ENCODE measurements around the gene HOXA6. TPM values are rescaled to one million over a fixed set of nuclear protein-coding genes. Genes with fewer than 3 reads are reported as not detected.

The HOXA6 gene
- total RNA-seq, 4 donors from 2014 or later: 1.1 to 13.1 (median 6.4) TPM

GRCh38 chr7:27179503-27180430 is 32.2 kb upstream of the HOXA6 start:
- ATAC-seq (ENCODE audit: low FRiP score): no peak
- peak; percentile 33 for DNase-seq (ENCODE audit: low spot score)

GRCh38 chr7:27179030-27179429 is 31.5 kb upstream of the HOXA6 start:
- TF ChIP-seq CTCF (IDR thresholded peaks at IDR 0.05): no peak
- DNase-seq (ENCODE audit: low spot score) (peak; percentile 16), ATAC-seq (ENCODE audit: low FRiP score) (no peak)

More at GRCh38 chr7:27179503-27180430, 32.2 kb upstream of the HOXA6 start:
- TF ChIP-seq CTCF (IDR thresholded peaks at IDR 0.05): peak in 2 of 3 donors; percentile 13 to 50

- DNase-seq (ENCODE audit: low spot score): no peak
- TF ChIP-seq CTCF (IDR thresholded peaks at IDR 0.05): no peak
- no peak for ATAC-seq (ENCODE audit: low FRiP score)
Measured at GRCh38 chr7:27178366-27178765, 30.8 kb upstream of the HOXA6 start.

- no peak for TF ChIP-seq CTCF (IDR thresholded peaks at IDR 0.05)
- no peak for ATAC-seq (ENCODE audit: low FRiP score)
- DNase-seq (ENCODE audit: low spot score): no peak
Measured at GRCh38 chr7:27177795-27178320, 30.3 kb upstream of the HOXA6 start.

GRCh38 chr7:27176962-27177794 is 29.6 kb upstream of the HOXA6 start:
- ATAC-seq (ENCODE audit: low FRiP score) (no peak), DNase-seq (ENCODE audit: low spot score) (peak; percentile 18)
- no peak for TF ChIP-seq CTCF (IDR thresholded peaks at IDR 0.05)

- TF ChIP-seq CTCF (IDR thresholded peaks at IDR 0.05): no peak
- DNase-seq (ENCODE audit: low spot score) (peak; percentile 17), ATAC-seq (ENCODE audit: low FRiP score) (no peak)
Measured at GRCh38 chr7:27176524-27176845, 28.9 kb upstream of the HOXA6 start.
